Measurements from ENCODE around the gene FOXD2. TPM values are rescaled to one million over a fixed set of nuclear protein-coding genes. Genes with fewer than 3 reads are reported as not detected.

The FOXD2 gene
- total RNA-seq, 2 donors from 2014 or later, result 0.07 to 0.26 TPM

DNA sequence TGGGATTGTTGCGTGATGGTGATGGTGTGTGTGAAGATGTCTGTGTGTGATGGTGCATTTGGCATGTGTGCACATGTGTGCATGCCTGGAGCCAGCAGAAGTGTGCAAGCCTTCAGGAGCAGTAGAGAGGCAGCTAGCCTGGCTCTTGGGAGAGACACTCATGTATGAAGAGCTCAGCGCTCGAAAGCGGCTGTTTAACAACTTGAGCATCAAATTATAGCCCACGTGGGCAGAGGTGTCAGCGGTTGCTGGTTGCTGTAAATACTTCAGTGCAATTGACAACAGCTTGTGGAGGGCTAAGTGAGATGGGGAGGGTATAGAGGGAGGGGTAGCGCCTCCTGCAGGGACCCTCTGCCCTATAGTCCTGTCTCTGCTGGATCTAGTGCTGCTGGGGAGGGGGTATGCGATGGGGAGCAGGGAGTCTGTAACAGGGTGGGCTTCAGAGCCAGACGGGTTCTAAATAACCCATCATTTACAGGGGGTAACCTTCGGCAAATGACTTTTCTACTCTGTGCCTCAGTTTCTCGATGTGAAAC is 21.5 kb downstream of the FOXD2 start:
- WGBS, 2 experiments (ENCODE audit: insufficient coverage in 1 of 2, insufficient read length in 1 of 2), result 53 to 62% methylated on average over 5 to 11 of the region's 11 CpGs
- no peak for DNase-seq
- peaks cover 9% of the 10 kb centered on the region for H3K4me1 Mint-ChIP-seq
- Histone ChIP-seq H3K9ac (ENCODE audit: extremely low read depth, low read length, poor library complexity, severe bottlenecking) (no peak overlapping the region), H3K27me3 (ENCODE audit: control insufficient read depth, insufficient read depth, low read length, poor library complexity, severe bottlenecking) (peaks cover 41% of the 10 kb centered on the region), H3K36me3 (ENCODE audit: control insufficient read depth, insufficient read depth, low read length) (no peaks in the 10 kb centered on the region), H3K4me1 (ENCODE audit: control insufficient read depth, insufficient read depth, low read length) (no peaks in the 10 kb centered on the region), H3K9me3 (ENCODE audit: control insufficient read depth, low read length) (no peaks in the 10 kb centered on the region), H3K27ac (ENCODE audit: low read depth, low read length) (no peak overlapping the region), H3K4me3 (ENCODE audit: low read length) (no peak overlapping the region)
- H3K4me3 Mint-ChIP-seq, result no peak overlapping the region
- H3K36me3 Mint-ChIP-seq (ENCODE audit: low read depth), result no peaks in the 10 kb centered on the region
- TF ChIP-seq, protein P1, sequence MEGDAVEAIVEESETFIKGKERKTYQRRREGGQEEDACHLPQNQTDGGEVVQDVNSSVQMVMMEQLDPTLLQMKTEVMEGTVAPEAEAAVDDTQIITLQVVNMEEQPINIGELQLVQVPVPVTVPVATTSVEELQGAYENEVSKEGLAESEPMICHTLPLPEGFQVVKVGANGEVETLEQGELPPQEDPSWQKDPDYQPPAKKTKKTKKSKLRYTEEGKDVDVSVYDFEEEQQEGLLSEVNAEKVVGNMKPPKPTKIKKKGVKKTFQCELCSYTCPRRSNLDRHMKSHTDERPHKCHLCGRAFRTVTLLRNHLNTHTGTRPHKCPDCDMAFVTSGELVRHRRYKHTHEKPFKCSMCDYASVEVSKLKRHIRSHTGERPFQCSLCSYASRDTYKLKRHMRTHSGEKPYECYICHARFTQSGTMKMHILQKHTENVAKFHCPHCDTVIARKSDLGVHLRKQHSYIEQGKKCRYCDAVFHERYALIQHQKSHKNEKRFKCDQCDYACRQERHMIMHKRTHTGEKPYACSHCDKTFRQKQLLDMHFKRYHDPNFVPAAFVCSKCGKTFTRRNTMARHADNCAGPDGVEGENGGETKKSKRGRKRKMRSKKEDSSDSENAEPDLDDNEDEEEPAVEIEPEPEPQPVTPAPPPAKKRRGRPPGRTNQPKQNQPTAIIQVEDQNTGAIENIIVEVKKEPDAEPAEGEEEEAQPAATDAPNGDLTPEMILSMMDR (conservative IDR thresholded peaks at IDR 0.05), result no peak
- no peaks in the 10 kb centered on the region for H3K9me3 Mint-ChIP-seq
- H3K27me3 Mint-ChIP-seq (ENCODE audit: insufficient read depth), result peaks cover 76% of the 10 kb centered on the region
- no peak overlapping the region for H3K27ac Mint-ChIP-seq

DNA sequence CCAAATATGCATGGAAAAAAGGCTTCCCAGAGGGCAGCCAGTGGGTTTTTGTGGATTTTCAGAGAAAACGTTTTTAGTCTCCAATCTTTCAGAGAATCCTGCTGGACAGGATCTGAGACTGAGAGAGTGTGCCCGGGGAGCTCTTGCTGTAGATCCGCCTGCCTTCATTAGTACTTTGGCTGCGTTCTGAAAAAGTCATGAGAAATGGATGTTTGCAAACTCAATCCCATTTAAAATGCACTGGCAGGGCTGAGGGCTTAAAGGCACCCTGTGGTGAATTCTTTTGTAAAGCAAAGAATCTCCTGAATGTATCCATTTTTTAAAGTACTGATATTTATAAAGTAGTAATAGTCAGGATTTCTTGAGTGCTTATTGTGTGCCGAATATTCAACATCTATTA is 22.2 kb downstream of the FOXD2 start:
- Histone ChIP-seq H3K36me3 (ENCODE audit: control insufficient read depth, insufficient read depth, low read length) (no peaks in the 10 kb centered on the region), H3K9me3 (ENCODE audit: control insufficient read depth, low read length) (no peaks in the 10 kb centered on the region), H3K4me1 (ENCODE audit: control insufficient read depth, insufficient read depth, low read length) (no peaks in the 10 kb centered on the region), H3K27me3 (ENCODE audit: control insufficient read depth, insufficient read depth, low read length, poor library complexity, severe bottlenecking) (peaks cover 41% of the 10 kb centered on the region), H3K4me3 (ENCODE audit: low read length) (no peak overlapping the region), H3K27ac (ENCODE audit: low read depth, low read length) (no peak overlapping the region), H3K9ac (ENCODE audit: extremely low read depth, low read length, poor library complexity, severe bottlenecking) (no peak overlapping the region)
- no peaks in the 10 kb centered on the region for H3K9me3 Mint-ChIP-seq
- peaks cover 9% of the 10 kb centered on the region for H3K4me1 Mint-ChIP-seq
- no peak overlapping the region for H3K27ac Mint-ChIP-seq
- H3K36me3 Mint-ChIP-seq (ENCODE audit: low read depth), result no peaks in the 10 kb centered on the region
- no peak for DNase-seq
- H3K27me3 Mint-ChIP-seq (ENCODE audit: insufficient read depth), result peaks cover 72% of the 10 kb centered on the region
- H3K4me3 Mint-ChIP-seq, result no peak overlapping the region
- TF ChIP-seq, protein P1 (conservative IDR thresholded peaks at IDR 0.05), result no peak
- 10 to 24% methylated on average over 4 of the region's 5 CpGs for WGBS, 2 experiments (ENCODE audit: insufficient coverage in 1 of 2, insufficient read length in 1 of 2)

DNA sequence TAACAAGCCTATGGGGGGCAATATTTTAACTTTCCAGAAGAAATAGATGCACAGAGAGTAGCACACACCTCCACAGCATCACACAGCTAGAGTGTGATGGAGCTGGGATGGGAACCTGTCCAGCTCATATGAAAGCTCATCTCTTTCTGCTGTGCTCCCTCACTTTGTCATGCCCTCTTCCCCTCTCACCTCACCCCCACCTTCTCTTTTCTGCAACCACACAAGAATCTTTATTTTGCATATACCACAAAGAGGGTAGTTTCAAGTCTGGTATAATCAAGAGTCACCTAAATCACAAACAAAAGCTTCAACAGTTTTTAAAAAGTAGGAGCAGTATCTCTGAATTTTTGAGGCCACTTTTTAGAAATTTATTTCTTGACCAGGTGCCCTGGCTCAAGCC is 22.6 kb downstream of the FOXD2 start:
- no peaks in the 10 kb centered on the region for H3K36me3 ChIP-seq (ENCODE audit: control insufficient read depth, insufficient read depth, low read length)
- peaks cover 68% of the 10 kb centered on the region for H3K27me3 Mint-ChIP-seq (ENCODE audit: insufficient read depth)
- DNase-seq, result no peak
- no peak overlapping the region for H3K4me3 Mint-ChIP-seq
- peaks cover 9% of the 10 kb centered on the region for H3K4me1 Mint-ChIP-seq
- H3K27ac Mint-ChIP-seq, result no peak overlapping the region
- no peak overlapping the region for H3K9ac ChIP-seq (ENCODE audit: extremely low read depth, low read length, poor library complexity, severe bottlenecking)
- H3K9me3 Mint-ChIP-seq, result no peaks in the 10 kb centered on the region
- TF ChIP-seq, protein P1 (conservative IDR thresholded peaks at IDR 0.05), result no peak
- no peak overlapping the region for H3K4me3 ChIP-seq (ENCODE audit: low read length)
- no peak overlapping the region for H3K27ac ChIP-seq (ENCODE audit: low read depth, low read length)
- H3K9me3 ChIP-seq (ENCODE audit: control insufficient read depth, low read length), result no peaks in the 10 kb centered on the region
- no peaks in the 10 kb centered on the region for H3K36me3 Mint-ChIP-seq (ENCODE audit: low read depth)
- no peaks in the 10 kb centered on the region for H3K4me1 ChIP-seq (ENCODE audit: control insufficient read depth, insufficient read depth, low read length)
- H3K27me3 ChIP-seq (ENCODE audit: control insufficient read depth, insufficient read depth, low read length, poor library complexity, severe bottlenecking), result peaks cover 41% of the 10 kb centered on the region

All from endodermal cell (in vitro differentiated cells).